Measurements from ENCODE around the gene FOXO3.

The FOXO3 gene

DNA sequence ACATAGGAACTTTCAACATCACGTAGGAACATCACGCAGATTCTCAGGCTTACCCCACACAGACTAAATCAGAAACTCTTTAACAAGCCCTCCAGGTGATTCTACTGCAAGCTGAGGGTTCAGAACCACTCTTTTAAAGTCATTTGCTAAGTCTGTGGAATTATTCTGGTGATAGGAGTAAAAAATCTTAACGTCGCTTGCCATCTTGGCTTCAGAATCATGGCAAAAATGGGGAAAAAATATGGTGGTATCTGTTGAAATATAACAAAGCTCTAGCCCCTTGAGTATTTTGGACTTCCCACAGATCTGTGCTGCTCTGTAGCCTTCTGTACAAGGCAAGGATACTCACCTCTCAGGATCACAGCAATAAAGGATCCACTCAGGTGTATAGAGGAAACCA is 17.4 kb downstream of the FOXO3 start:
- DNase-seq (ENCODE audit: low read depth), result no peak
- TF ChIP-seq CTCF (conservative IDR thresholded peaks at IDR 0.05; ENCODE audit: low read depth, low read length), result no peak
- H3K4me3 ChIP-seq (ENCODE audit: low read length), result no peak overlapping the region

GRCh38 chr6:108578595-108579327 is 18.0 kb downstream of the FOXO3 start:
- DNase-seq (ENCODE audit: low read depth), result no peak
- no peak for TF ChIP-seq CTCF (conservative IDR thresholded peaks at IDR 0.05; ENCODE audit: low read depth, low read length)
- no peak overlapping the region for H3K4me3 ChIP-seq (ENCODE audit: low read length)

- DNase-seq (ENCODE audit: low read depth), result no peak
- TF ChIP-seq CTCF (conservative IDR thresholded peaks at IDR 0.05; ENCODE audit: low read depth, low read length), result no peak
- no peak overlapping the region for H3K4me3 ChIP-seq (ENCODE audit: low read length)
Measured at GRCh38 chr6:108579328-108579721, 18.6 kb downstream of the FOXO3 start.

DNA sequence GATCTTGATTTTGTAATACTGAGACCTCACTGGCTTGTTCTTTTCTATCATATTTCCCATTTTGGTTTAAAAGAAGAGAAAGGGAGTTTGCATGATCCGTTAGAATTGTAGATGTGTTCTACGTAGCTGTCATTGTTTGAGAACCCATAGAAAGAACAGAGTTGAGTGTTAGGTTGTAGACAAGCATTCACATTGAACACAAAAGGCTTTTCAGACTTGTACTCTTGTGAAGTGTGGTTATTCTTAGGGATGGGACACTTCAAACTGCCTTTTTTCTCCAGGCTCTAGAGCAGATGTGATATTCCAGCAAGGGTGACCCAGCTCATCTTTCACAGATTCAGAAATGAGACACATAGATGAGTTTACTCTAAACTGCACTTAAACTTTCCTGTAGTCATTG is 19.9 kb downstream of the FOXO3 start:
- no peak overlapping the region for H3K4me3 ChIP-seq (ENCODE audit: low read length)
- no peak for DNase-seq (ENCODE audit: low read depth)
- no peak for TF ChIP-seq CTCF (conservative IDR thresholded peaks at IDR 0.05; ENCODE audit: low read depth, low read length)

GRCh38 chr6:108581237-108581931 is 20.7 kb downstream of the FOXO3 start:
- TF ChIP-seq CTCF (conservative IDR thresholded peaks at IDR 0.05; ENCODE audit: low read depth, low read length), result no peak
- DNase-seq (ENCODE audit: low read depth), result no peak
- H3K4me3 ChIP-seq (ENCODE audit: low read length), result no peak overlapping the region

GRCh38 chr6:108581932-108582475 is 21.3 kb downstream of the FOXO3 start:
- H3K4me3 ChIP-seq (ENCODE audit: low read length), result no peak overlapping the region
- no peak for DNase-seq (ENCODE audit: low read depth)
- TF ChIP-seq CTCF (conservative IDR thresholded peaks at IDR 0.05; ENCODE audit: low read depth, low read length), result no peak

GRCh38 chr6:108582618-108583017 is 21.9 kb downstream of the FOXO3 start:
- H3K4me3 ChIP-seq (ENCODE audit: low read length), result no peak overlapping the region
- TF ChIP-seq CTCF (conservative IDR thresholded peaks at IDR 0.05; ENCODE audit: low read depth, low read length), result no peak
- no peak for DNase-seq (ENCODE audit: low read depth)

Measured in retinal pigment epithelial cell (primary cell).